Measurements from ENCODE around the gene ODAD4.
A peak's percentile ranks its signal among the peaks of the same experiment; 100 is the strongest.

ODAD4 gene, protein sequence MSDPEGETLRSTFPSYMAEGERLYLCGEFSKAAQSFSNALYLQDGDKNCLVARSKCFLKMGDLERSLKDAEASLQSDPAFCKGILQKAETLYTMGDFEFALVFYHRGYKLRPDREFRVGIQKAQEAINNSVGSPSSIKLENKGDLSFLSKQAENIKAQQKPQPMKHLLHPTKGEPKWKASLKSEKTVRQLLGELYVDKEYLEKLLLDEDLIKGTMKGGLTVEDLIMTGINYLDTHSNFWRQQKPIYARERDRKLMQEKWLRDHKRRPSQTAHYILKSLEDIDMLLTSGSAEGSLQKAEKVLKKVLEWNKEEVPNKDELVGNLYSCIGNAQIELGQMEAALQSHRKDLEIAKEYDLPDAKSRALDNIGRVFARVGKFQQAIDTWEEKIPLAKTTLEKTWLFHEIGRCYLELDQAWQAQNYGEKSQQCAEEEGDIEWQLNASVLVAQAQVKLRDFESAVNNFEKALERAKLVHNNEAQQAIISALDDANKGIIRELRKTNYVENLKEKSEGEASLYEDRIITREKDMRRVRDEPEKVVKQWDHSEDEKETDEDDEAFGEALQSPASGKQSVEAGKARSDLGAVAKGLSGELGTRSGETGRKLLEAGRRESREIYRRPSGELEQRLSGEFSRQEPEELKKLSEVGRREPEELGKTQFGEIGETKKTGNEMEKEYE

DNA sequence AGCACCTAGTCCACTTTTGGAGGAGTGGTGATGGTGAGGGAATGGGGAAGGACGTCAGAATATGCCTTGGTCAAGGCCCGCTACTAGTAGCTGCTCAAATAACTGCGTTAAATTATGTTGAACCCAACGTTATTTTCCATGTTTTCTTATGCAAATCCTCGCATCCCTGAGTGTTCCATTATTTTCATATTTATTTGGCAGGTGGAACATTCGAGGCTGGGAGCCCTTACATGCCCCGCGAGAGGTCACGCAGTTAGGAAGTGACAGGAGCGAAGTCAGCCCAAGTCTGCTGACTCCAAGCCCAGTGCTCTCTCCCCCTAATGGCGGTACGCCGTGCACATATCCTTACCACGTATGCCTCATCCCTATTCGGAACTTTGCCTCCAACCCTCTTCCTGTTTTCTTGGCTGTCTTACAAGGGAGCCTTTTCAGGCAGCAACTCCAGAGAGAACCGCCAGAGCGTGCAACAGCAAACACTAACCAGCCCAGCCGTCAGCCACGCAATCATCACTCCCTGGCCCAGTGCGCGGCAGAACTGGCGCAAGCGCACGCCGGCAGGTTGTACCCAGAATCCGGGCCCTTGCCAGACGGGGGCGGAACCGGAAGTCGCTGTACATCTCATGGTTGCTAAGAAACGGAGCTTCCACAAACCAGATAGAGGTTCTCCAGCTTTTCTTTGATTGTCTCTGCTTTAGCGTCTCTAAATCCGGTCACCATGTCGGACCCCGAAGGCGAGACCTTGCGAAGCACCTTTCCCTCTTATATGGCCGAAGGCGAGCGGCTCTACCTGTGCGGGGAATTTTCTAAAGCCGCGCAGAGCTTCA is at the start of gene ODAD4:
Gene ODAD4 (plus strand): TSS at position 609 of the 824 bp plus-strand sequence. CDS start 107 bp downstream, at position 716.
- DNase-seq = peak; percentile 97

DNA sequence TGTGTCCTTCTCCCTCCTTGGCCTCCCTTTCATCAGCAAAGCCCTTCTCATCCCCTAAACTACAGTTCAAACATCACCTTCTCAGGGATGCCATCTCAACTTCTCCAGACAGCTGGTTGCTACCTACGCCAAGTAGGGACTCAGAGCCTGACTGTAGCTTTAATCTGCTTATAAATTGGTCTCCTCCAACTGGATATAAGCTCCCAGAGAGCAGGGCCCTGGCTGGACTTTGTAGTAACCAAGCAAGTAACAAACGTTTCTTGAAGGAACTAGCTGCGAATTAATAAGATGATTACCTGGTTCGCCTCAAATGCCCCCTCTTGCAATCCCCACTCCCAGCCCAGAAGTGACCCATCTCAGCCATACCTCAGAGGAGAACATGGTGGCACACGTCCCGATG is 47.7 kb upstream of the ODAD4 start:
- no peak for DNase-seq

DNA sequence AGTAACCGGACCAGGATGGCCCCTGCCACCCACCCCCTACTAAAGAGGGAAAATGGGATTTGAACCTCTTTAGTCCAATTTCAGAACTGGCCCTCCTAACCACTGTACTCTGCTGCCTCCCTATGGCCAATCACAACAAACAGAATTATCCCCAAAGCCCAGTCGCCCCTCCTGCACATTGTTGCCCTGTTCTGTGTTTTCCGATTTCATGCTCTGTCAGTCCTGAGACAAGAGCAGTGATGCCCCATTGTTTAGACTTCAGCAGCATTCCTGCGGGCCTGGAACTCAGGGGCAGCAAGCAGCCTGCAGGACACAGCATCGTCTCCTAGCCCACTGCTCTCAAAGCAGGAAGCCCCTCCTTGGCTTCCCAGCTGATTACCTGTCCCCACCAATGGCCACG is 44.7 kb upstream of the ODAD4 start:
- DNase-seq = no peak

DNA sequence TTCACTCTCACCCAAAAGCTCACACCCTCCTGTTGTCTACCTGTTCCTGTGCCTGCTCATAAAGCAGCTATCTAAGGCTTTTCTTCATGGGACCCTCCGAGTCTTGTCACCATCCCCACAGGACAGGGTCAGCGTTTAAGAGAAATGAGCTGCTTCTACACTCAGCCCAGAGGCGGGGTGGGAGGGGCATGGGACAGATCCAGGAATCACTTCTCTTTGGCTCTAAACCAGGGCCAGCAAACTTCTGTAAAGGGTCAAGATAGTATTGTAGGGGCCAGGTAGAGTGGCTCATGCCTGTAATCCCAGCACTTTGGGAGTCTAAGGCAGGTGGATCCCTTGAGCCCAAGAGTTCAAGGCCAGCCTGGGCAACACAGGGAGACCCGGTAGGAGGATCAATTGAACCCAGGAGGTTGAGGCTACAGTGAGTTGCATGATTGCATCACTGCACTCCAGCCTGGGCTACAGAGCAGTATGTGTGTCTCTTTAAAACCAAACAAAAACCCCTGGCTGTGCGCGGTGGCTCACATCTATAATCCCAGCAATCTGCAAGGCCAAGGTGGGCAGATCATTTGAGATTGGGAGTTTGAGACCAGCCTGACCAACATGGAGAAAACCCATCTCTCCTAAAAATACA is 42.0 kb upstream of the ODAD4 start:
- no peak for DNase-seq

DNA sequence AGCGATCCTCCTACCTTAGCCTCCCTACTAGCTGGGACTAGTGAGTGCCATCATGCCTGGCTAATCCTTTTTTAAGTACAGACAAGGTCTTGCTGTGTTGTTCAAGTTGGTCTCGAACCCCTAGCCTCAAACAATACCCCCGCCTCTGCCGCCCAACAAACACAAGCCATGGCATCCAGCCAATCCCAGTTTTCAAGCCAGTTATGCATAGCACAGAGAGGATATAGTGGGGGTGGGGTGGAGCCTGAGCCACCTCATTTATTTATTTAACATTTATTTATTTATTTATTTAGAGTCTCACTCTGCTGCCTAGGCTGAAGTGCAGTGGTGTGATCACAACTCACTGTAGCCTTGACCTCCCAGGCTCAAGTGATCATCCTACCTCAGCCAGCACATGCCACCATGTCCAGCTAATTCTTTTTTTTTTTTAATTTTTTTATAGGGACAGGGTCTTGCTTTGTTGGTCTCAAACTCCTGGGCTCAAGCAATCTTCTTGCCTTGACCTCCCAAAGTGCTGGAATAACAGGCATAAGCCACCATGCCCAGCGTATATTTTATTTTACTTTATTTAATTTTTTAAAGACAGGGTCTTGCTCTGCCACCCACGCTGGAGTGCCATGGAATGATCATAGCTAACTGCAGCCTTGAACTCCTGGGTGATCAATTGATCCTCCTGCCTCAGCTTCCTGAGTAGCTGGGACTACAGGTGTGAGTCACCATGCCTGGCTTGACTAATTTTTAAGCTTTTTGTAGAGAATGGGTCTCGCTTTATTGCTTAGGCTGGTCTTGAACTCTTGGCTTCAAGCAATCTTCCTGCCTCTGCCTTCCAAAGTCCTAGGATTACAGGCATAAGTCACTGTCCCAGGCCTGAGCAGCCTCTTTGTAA is 39.0 kb upstream of the ODAD4 start:
- no peak for DNase-seq

DNA sequence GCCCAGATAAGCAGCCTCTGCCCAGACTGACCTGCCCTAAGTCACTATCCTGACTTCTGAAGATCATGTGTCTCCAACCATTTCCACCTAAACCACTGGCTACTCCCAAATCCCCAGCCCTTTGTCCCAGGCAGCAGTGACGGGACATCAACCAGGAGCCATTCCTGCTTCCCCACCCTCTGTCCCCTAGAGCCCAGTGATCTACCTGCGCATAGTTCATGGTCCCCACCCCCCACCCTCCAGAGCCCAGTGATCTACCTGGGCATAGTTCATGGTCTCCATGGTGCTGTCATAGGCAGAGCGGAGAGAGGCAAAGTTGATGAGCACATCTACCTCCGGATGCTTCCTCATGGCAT is 38.4 kb upstream of the ODAD4 start:
- no peak for DNase-seq

DNA sequence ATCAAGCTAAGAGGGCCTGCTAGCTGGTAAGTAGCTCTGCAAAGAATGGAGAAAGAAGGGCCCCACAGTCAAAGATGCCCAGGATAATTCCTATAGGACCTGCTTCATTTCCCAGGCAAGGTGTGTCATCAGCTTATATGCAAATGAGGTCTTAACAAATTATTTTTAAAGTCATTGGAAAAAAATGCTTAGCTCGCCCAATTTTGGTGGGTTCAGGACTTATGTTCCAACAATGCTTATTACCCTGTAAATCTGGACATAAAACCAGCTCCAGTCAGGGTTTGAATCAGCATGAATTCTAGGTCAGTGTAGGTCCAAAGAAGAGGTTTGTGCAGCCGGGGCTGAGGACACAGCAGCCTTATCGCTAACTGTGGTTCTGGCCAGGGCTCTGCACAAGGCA is 37.0 kb upstream of the ODAD4 start:
- no peak for DNase-seq

DNA sequence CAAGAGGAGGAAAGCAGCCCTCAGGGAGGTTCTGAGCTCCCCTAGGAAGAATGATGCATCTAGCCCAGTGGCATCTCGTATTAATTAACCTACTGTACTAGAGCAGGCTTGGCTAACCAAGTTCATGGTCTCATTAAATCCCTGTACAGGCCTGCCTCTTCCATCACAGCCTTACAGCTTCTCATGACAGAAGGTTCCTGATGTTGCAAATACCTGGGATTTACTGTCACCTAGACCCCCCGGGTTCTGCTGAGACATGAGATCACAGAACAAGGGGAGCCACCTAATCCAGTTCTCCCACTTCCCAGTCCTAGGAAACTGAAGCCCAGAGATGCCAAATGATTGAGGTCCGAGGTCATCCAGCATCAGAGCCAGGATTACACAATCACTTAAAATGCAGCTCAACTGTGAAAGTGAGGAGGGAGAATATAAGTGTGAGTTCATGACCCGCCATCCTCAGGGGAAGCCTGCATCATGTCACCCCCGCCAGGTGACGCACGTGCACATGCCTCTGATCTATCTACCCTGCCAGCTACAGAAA is 35.6 kb upstream of the ODAD4 start:
- no peak for DNase-seq

DNA sequence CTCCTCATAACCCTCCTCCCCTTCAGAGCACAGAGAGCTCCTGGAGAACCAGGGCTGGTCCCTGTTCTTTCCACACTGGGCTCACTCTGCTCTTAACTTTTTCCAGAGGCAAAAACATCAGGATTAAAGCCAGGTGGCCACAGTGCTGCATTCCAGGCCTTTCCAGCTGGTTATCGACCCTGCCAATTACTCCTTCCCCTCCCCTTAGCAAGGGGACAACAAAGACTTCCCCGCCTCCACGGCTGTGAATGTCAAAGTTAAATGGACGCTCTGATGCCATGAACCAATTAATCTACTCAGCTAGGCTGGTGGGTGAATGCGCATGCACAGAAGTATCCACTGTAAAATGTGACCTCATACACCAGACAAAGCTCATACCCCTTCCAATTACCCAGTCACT is 34.8 kb upstream of the ODAD4 start:
- DNase-seq = no peak

DNA sequence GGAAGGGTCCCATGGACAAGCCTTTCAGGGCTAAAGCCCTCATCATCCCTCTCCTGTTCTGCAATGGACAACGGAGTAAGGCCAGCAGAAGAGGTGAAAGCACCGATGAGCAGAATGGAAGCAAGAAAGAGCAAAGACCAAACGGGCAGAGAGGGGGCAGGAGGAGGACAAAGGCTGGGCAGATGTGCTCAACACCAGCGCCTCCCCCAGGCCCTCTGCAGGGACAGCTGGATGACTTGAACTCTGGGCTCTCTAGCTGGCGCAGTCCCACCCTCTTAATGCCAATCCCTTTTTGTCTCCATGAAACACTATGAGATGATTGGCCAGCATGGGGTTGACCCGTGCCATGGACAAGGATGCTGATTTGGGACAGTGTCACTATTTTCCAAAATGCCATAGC is 33.7 kb upstream of the ODAD4 start:
- DNase-seq = no peak

DNA sequence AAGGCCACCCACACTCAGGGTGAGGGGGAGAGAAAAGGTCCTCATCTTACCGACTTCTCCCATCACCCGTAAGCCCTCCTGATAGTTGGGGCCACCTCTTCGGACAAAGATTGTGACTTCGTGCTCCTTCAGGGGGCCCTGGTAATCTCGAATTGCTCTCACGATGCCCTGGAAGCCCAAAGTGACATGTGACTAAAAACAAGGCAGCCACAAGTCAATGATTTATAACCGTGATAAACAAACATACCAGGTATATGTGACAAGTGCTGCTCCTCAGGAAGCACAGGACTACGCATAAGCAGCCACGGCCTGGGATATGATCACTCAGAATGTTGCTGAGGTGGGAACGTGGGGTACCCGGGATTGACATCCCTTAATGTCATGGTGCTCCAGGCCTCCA is 28.8 kb upstream of the ODAD4 start:
- no peak for DNase-seq

DNA sequence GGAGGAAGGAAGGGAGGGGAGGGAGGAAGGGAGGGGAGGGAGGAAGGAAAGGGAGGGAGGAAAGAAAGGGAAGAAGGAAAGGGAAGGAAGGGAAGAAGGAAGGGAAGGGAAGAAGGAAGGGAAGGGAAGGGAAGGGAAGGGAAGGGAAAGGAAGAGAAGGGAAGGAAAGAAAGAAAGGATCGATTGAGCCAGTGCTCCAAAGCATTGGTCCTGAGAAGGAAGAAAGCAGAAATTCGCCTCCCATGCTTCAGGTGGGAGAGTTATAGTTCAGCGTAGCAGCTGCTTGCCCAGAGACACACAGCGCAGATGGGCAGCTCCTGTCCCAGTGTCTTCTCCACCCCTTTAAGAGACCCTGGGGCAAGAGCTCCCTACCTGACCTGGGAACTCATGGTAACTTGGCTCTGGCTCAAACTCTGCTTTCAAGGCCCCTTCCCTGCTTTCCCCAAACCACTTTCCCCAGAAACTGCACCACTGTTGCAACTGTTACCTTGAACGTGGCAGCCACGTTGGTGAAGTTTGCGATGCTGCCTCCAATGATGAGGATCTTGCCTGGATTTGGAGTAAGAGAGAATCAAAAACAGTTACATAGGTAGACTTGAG is 26.1 kb upstream of the ODAD4 start:
- DNase-seq = no peak

DNA sequence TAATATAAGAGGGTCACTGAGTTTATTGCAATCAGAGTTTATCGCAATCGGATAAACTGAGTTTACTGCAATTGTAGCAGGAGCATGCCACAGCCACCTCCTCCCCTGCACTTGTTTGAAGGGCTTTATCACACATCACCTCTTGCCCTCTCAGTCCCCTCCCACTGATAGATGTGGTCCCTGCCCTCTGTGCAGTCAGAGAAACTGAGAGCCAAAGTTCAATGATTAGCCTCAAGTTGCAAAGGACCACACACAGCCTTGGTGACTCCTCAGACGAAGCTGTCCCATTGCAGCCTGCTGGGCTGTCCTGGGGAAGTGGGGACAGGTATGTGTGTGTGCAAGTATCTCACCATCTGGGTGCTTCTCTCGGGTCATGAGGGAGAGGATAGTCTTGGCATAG is 25.2 kb upstream of the ODAD4 start:
- no peak for DNase-seq

DNA sequence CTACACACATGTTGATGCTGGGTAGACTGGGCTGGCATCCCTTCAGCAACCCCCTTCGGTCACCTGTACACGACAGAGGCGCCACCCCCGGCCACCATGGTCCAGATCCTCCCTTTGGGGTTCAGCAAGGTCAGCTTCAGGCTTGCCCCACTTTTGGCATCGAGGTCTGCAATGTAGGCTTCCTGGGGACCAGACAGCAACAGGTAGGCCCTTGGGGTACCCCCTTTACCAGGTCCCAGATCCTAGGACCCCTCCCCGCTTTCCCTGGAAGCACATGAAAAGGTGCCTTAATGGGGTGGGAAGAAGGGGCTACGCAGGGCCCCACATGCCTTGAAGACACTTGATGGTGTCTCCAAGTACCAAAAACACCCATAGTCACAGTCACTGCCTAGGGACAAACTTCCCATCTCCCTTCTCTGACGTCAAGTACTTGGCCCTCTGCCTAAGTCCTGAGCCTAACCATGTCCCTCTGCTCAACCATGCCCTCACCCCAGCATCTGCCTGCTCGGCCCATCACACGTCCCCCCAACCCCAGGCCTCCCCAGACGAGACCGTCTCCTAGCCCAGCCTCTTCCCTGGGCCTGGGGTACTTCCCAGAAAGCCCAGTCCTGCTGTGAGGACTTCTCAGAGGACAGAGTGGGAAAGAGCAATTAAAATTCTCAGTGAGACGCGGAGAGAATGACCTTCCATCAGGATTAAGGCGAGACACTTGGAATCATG is 23.8 kb upstream of the ODAD4 start:
- no peak for DNase-seq

DNA sequence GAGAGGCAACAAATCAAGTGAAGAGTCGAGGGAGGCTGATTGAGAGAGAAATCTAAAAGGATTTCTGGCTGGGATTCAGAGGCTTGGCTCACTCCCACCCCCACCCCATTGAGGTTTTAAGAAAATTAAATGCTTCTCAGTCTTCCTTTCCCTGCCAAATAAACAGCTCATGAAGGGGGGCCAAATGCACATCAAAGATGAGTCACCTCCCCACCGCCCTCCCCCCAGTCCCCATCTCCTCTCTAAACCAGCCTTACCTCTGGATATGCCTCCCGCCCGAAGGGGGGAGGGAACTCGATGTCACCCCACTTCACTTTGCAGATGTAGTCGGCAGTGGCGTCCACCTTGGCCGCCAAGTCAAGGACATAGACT is 23.2 kb upstream of the ODAD4 start:
- DNase-seq = no peak

DNA sequence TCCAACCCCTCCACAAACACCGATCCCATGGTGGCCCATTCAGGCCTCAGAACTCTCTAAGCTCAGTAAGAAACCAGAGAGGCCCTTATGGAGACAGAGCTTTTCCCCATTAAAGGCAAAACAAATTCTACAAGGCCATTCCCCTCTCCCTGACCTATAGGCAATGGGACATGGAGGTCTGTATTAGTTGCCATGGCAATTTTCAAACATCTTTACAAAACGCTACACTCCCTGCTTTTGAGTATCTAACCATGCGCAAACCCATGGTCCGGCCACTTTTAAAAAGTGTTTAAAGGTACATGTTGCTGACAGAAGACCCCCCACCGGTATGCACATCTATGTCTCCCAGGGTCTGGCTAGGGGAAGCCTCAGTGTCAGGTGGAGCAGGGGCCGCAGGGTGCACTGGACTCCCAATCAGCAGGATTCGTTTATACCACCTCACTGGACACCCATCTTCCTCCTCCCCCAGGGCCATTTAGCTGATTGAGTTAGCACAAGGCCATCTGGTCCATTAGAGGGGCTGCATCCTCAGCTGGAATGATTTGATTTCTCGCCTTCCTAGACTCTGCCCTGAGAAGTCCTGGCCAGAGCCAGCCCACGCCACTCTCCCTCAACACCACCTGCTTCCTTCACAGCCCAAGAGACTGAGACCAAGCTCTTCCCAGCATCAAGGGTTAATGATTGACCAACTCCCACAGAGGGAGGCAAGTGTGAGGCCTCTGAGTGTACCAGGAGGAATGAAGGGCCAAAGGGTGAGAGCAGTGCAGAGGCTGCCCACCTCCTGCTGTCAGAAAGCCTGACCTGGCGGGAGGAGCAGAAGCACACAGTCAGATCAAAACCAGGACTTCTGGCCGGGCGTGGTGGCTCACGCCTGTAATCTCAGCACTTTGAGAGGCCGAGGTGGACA is 22.5 kb upstream of the ODAD4 start:
- no peak for DNase-seq

DNA sequence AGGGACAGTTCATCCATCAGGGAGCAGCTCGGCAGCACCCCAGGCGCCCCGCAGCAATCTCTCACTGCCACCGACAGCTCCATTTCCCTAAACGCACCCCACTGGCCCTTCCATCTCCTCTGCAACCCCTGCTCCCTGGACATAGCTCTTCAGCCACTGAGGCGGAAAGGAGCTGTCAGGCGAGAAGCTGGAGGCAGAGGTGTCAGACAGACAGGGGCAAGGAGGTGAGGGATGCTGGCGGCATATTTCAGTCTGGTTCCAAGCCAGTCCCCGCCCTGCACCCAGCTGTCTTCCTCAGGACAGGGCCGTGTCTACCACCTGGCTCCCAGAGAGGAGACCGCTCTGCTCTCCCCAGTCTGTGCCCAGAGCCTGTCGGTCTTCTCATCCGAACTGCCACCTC is 21.3 kb upstream of the ODAD4 start:
- DNase-seq = no peak

DNA sequence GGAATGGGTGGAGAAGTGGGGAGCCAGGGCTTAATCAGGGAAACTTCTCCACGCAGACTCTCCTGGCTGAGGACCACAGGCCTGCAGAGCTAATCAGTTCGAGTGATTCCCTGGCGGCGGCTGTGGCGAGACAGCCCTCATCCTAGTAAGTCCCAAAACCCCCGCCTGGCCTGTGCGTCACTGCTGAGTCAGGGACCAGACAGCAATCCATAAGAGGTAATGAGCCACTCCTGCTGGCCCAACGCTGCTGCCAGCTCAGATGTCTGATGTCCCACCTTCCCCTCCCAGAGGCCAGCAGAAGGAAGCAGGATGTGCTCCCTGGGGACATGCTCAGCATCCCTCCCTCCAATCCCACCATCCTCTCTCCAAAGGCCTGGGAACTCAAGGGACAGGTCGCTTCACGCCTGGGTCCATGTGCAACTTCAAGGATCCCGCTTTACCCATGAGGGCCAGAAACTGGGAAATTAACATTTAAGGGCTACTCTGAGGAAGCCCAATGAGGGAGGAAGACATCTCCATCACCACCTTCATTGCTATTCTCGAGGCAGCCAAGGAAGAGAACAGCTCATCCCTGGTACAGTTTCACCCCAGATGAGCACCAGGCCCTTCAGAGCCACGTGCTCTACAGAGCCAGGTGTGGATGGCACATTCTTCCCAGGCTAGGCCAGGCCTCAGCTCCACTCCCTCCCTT is 19.6 kb upstream of the ODAD4 start:
- DNase-seq = no peak

DNA sequence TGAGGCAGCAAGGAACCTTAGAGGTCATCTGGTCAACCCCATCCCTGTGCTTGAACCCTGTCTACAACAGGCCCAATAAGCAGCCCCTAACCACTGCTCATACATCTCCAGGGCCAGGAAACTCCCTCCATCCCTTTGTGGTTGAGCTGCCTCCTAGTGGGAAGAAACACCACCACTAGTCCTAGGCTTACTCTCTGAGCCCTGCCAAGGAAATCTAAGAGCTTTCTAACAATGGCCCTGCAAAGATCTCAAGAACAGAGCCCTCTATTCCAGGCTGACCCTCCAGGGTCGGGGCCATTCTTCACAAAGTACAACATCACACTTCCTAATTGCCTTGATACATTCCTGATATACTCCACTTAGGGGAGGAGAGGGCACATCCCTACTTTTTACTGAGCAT is 17.5 kb upstream of the ODAD4 start:
- DNase-seq = no peak

Data from activated CD4-positive, alpha-beta T cell treated with anti-CD3 and anti-CD28 coated beads, Interleukin-2, Interleukin-6, amounts not matched to agents 100 ng/mL and 50 ng/mL, durations not matched to agents 16 hours and 8 hours (primary cell).